ENCODE data around the gene RNPEPL1.

RNPEPL1 gene

DNA sequence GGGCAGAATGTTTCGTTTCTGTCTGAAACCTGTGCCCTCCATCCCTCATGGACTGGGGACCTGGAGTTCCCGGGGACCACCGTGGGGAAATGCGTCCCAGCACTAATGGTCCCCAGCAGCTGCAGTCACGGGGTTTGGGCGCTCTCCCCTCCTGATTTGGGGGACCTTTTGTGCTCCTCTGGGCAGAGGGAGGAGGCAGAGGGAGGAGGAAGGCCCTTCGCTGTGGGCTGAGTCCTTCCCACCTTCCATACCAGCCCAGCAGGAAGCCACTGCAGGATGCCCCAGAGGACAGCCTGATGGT lies 60.2 kb downstream of the RNPEPL1 start:
- DNase-seq, result no peak

DNA sequence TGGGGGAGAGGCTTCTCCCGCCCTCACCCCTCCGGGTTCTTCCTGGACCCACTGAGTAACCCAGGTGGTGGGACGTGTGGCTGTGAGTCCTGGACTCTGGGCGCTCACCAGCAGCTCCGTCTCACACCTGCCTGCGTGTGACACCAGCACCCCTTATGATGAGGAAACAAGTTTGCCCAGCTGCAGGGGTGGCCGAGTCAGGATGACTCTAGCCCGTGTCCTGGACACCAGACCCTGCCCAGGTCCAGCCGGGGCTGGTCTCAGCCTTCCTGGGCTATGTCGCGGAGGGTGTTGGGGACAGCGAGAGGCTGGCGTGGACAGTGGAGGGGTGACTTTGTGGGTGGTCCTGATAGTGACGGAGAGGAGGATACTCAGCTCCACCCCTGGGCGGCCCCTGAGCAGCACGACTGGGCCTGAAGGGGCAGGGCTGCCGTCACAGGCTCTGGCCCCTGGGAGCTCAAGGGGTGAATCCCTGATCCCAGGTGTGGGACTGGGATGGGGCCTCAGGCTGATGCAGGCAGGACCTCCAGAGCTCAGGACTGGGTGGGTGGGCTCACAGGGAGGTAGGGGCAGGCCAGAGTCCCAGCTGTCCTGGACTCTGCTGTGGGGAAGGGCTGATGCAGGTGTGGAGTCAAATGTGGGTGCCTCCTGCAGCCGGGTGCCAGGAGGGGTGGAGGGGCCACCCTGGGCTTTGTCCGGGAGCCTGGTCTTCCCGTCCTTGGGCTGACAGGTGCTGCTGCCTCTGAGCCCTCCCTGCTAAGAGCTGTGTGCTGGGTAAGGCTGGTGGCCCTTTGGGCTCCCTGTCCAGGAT lies 60.7 kb downstream of the RNPEPL1 start:
- no peak for DNase-seq

DNA sequence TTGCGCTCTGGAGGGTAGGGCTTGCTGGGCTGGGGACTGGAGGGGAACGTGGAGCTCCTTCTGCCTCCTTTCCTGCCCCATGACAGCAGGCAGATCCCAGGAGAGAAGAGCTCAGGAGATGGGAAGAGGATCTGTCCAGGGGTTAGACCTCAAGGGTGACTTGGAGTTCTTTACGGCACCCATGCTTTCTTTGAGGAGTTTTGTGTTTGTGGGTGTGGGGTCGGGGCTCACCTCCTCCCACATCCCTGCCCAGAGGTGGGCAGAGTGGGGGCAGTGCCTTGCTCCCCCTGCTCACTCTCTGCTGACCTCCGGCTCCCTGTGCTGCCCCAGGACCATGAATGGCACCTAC lies 61.3 kb downstream of the RNPEPL1 start:
- DNase-seq, result no peak

DNA sequence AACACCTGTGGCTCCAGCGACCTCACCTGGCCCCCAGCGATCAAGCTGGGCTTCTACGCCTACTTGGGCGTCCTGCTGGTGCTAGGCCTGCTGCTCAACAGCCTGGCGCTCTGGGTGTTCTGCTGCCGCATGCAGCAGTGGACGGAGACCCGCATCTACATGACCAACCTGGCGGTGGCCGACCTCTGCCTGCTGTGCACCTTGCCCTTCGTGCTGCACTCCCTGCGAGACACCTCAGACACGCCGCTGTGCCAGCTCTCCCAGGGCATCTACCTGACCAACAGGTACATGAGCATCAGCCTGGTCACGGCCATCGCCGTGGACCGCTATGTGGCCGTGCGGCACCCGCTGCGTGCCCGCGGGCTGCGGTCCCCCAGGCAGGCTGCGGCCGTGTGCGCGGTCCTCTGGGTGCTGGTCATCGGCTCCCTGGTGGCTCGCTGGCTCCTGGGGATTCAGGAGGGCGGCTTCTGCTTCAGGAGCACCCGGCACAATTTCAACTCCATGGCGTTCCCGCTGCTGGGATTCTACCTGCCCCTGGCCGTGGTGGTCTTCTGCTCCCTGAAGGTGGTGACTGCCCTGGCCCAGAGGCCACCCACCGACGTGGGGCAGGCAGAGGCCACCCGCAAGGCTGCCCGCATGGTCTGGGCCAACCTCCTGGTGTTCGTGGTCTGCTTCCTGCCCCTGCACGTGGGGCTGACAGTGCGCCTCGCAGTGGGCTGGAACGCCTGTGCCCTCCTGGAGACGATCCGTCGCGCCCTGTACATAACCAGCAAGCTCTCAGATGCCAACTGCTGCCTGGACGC lies 61.9 kb downstream of the RNPEPL1 start:
- DNase-seq, result no peak

All from NCI-H2081 treated with DMSO at 0.1 percent for 48 hours (cell line).